ENCODE data around the gene MTR.

MTR gene

GRCh38 chr1:236795035-236795756 lies at the start of gene MTR:
MTR (plus strand) TSS chr1:236795292; CDS start chr1:236795704, 412 bp downstream.
- Histone ChIP-seq H3K4me3 (ENCODE audit: low read depth in 1 of 2, low read length in 2 of 2) (peak within 1 kb of the TSS; percentile 75), H3K4me1 (ENCODE audit: insufficient read depth, low read length) (peaks cover 10% of the 10 kb centered on the region), H3K27me3 (ENCODE audit: control insufficient read depth in 1 of 2, insufficient read depth in 2 of 2, low read length in 2 of 2) (no peaks in the 10 kb centered on the region), H3K9me3 (ENCODE audit: low read length) (no peaks in the 10 kb centered on the region), H3K36me3 (ENCODE audit: insufficient read depth, low read length) (peaks cover 4% of the 10 kb centered on the region), H3K27ac (ENCODE audit: low read depth, low read length) (peak within 1 kb of the TSS; percentile 83), H3K9ac (ENCODE audit: low read length) (peak within 1 kb of the TSS; percentile 30)

- Histone ChIP-seq H3K9ac (ENCODE audit: low read length) (no peak overlapping the region), H3K4me1 (ENCODE audit: insufficient read depth, low read length) (no peaks in the 10 kb centered on the region), H3K27ac (ENCODE audit: low read depth, low read length) (no peak overlapping the region), H3K4me3 (ENCODE audit: low read depth in 1 of 2, low read length in 2 of 2) (no peak overlapping the region), H3K9me3 (ENCODE audit: low read length) (no peaks in the 10 kb centered on the region), H3K27me3 (ENCODE audit: control insufficient read depth in 1 of 2, insufficient read depth in 2 of 2, low read length in 2 of 2) (no peaks in the 10 kb centered on the region), H3K36me3 (ENCODE audit: insufficient read depth, low read length) (no peaks in the 10 kb centered on the region)
Measured at GRCh38 chr1:236746785-236747184, 48.3 kb upstream of the MTR start.

- Histone ChIP-seq H3K4me1 (ENCODE audit: insufficient read depth, low read length) (no peaks in the 10 kb centered on the region), H3K9ac (ENCODE audit: low read length) (no peak overlapping the region), H3K27ac (ENCODE audit: low read depth, low read length) (no peak overlapping the region), H3K27me3 (ENCODE audit: control insufficient read depth in 1 of 2, insufficient read depth in 2 of 2, low read length in 2 of 2) (no peaks in the 10 kb centered on the region), H3K4me3 (ENCODE audit: low read depth in 1 of 2, low read length in 2 of 2) (no peak overlapping the region), H3K36me3 (ENCODE audit: insufficient read depth, low read length) (no peaks in the 10 kb centered on the region), H3K9me3 (ENCODE audit: low read length) (no peaks in the 10 kb centered on the region)
Measured at GRCh38 chr1:236747311-236747985, 47.6 kb upstream of the MTR start.

- H3K27ac ChIP-seq (ENCODE audit: low read depth, low read length), result no peak overlapping the region
- H3K9ac ChIP-seq (ENCODE audit: low read length), result no peak overlapping the region
- H3K4me3 ChIP-seq (ENCODE audit: low read depth in 1 of 2, low read length in 2 of 2), result no peak overlapping the region
- H3K27me3 ChIP-seq (ENCODE audit: control insufficient read depth in 1 of 2, insufficient read depth in 2 of 2, low read length in 2 of 2), result no peaks in the 10 kb centered on the region
- H3K9me3 ChIP-seq (ENCODE audit: low read length), result no peaks in the 10 kb centered on the region
- no peaks in the 10 kb centered on the region for H3K4me1 ChIP-seq (ENCODE audit: insufficient read depth, low read length)
- H3K36me3 ChIP-seq (ENCODE audit: insufficient read depth, low read length), result no peaks in the 10 kb centered on the region
Measured at GRCh38 chr1:236748268-236748870, 46.7 kb upstream of the MTR start.

- Histone ChIP-seq H3K27ac (ENCODE audit: low read depth, low read length) (no peak overlapping the region), H3K27me3 (ENCODE audit: control insufficient read depth in 1 of 2, insufficient read depth in 2 of 2, low read length in 2 of 2) (no peaks in the 10 kb centered on the region), H3K4me1 (ENCODE audit: insufficient read depth, low read length) (no peaks in the 10 kb centered on the region), H3K4me3 (ENCODE audit: low read depth in 1 of 2, low read length in 2 of 2) (no peak overlapping the region), H3K36me3 (ENCODE audit: insufficient read depth, low read length) (no peaks in the 10 kb centered on the region), H3K9me3 (ENCODE audit: low read length) (no peaks in the 10 kb centered on the region), H3K9ac (ENCODE audit: low read length) (no peak overlapping the region)
Measured at GRCh38 chr1:236750928-236751327, 44.2 kb upstream of the MTR start.

GRCh38 chr1:236751385-236751784 lies 43.7 kb upstream of the MTR start:
- Histone ChIP-seq H3K27me3 (ENCODE audit: control insufficient read depth in 1 of 2, insufficient read depth in 2 of 2, low read length in 2 of 2) (no peaks in the 10 kb centered on the region), H3K9me3 (ENCODE audit: low read length) (no peaks in the 10 kb centered on the region)

GRCh38 chr1:236751935-236752334 lies 43.2 kb upstream of the MTR start:
- Histone ChIP-seq H3K27ac (ENCODE audit: low read depth, low read length) (no peak overlapping the region), H3K4me1 (ENCODE audit: insufficient read depth, low read length) (no peaks in the 10 kb centered on the region), H3K27me3 (ENCODE audit: control insufficient read depth in 1 of 2, insufficient read depth in 2 of 2, low read length in 2 of 2) (no peaks in the 10 kb centered on the region), H3K4me3 (ENCODE audit: low read depth in 1 of 2, low read length in 2 of 2) (no peak overlapping the region), H3K9ac (ENCODE audit: low read length) (no peak overlapping the region), H3K36me3 (ENCODE audit: insufficient read depth, low read length) (no peaks in the 10 kb centered on the region), H3K9me3 (ENCODE audit: low read length) (no peaks in the 10 kb centered on the region)

More at GRCh38 chr1:236751385-236751784, 43.7 kb upstream of the MTR start:
- H3K27ac ChIP-seq (ENCODE audit: low read depth, low read length), result no peak overlapping the region
- no peaks in the 10 kb centered on the region for H3K36me3 ChIP-seq (ENCODE audit: insufficient read depth, low read length)
- no peaks in the 10 kb centered on the region for H3K4me1 ChIP-seq (ENCODE audit: insufficient read depth, low read length)
- no peak overlapping the region for H3K9ac ChIP-seq (ENCODE audit: low read length)
- H3K4me3 ChIP-seq (ENCODE audit: low read depth in 1 of 2, low read length in 2 of 2), result no peak overlapping the region

GRCh38 chr1:236753516-236753915 lies 41.6 kb upstream of the MTR start:
- Histone ChIP-seq H3K36me3 (ENCODE audit: insufficient read depth, low read length) (no peaks in the 10 kb centered on the region), H3K27me3 (ENCODE audit: control insufficient read depth in 1 of 2, insufficient read depth in 2 of 2, low read length in 2 of 2) (no peaks in the 10 kb centered on the region), H3K9ac (ENCODE audit: low read length) (no peak overlapping the region), H3K4me1 (ENCODE audit: insufficient read depth, low read length) (no peaks in the 10 kb centered on the region), H3K9me3 (ENCODE audit: low read length) (no peaks in the 10 kb centered on the region), H3K27ac (ENCODE audit: low read depth, low read length) (no peak overlapping the region), H3K4me3 (ENCODE audit: low read depth in 1 of 2, low read length in 2 of 2) (no peak overlapping the region)

- Histone ChIP-seq H3K36me3 (ENCODE audit: insufficient read depth, low read length) (no peaks in the 10 kb centered on the region), H3K27me3 (ENCODE audit: control insufficient read depth in 1 of 2, insufficient read depth in 2 of 2, low read length in 2 of 2) (no peaks in the 10 kb centered on the region), H3K4me3 (ENCODE audit: low read depth in 1 of 2, low read length in 2 of 2) (no peak overlapping the region), H3K9me3 (ENCODE audit: low read length) (no peaks in the 10 kb centered on the region), H3K27ac (ENCODE audit: low read depth, low read length) (no peak overlapping the region), H3K9ac (ENCODE audit: low read length) (no peak overlapping the region), H3K4me1 (ENCODE audit: insufficient read depth, low read length) (peaks cover under 1% of the 10 kb centered on the region)
Measured at GRCh38 chr1:236753964-236754363, 41.1 kb upstream of the MTR start.

GRCh38 chr1:236754525-236755210 lies 40.4 kb upstream of the MTR start:
- Histone ChIP-seq H3K27me3 (ENCODE audit: control insufficient read depth in 1 of 2, insufficient read depth in 2 of 2, low read length in 2 of 2) (no peaks in the 10 kb centered on the region), H3K4me1 (ENCODE audit: insufficient read depth, low read length) (peaks cover 6% of the 10 kb centered on the region), H3K36me3 (ENCODE audit: insufficient read depth, low read length) (no peaks in the 10 kb centered on the region), H3K27ac (ENCODE audit: low read depth, low read length) (no peak overlapping the region), H3K9me3 (ENCODE audit: low read length) (no peaks in the 10 kb centered on the region), H3K9ac (ENCODE audit: low read length) (no peak overlapping the region), H3K4me3 (ENCODE audit: low read depth in 1 of 2, low read length in 2 of 2) (no peak overlapping the region)

GRCh38 chr1:236757640-236758039 lies 37.5 kb upstream of the MTR start:
- Histone ChIP-seq H3K4me1 (ENCODE audit: insufficient read depth, low read length) (peaks cover 6% of the 10 kb centered on the region), H3K4me3 (ENCODE audit: low read depth in 1 of 2, low read length in 2 of 2) (no peak overlapping the region), H3K9ac (ENCODE audit: low read length) (no peak overlapping the region), H3K9me3 (ENCODE audit: low read length) (no peaks in the 10 kb centered on the region), H3K27me3 (ENCODE audit: control insufficient read depth in 1 of 2, insufficient read depth in 2 of 2, low read length in 2 of 2) (no peaks in the 10 kb centered on the region), H3K27ac (ENCODE audit: low read depth, low read length) (no peak overlapping the region), H3K36me3 (ENCODE audit: insufficient read depth, low read length) (no peaks in the 10 kb centered on the region)
